Gastrocnemius medialis (tissue), 4 donors: ENCODE results near the gene HNF4A. TPM values are rescaled to one million over a fixed set of nuclear protein-coding genes. Genes with fewer than 3 reads are reported as not detected.

Source experiments
- ATAC-seq, 2 donors: fragments of 150-250 bp; one replicate each; pipeline ENCODE4 v1.9.1; 2016
- DNase-seq, 2 donors: peaks; one replicate each; pipeline ENCODE4 v3.0.0-alpha.2; 2019
- H3K27ac ChIP-seq, 4 donors: fragments of 200-600 bp; sonication (generic); 1 replicate in 1 of 4; 2 replicates in 3 of 4; pipeline ENCODE4 v1.5.1; 2016 to 2018; ENCODE audit warnings: mild to moderate bottlenecking in 2 of 4, moderate library complexity in 1 of 4
- H3K27me3 ChIP-seq, 3 donors: fragments of 200-600 bp; sonication (generic) in 2 of 3; 1 replicate in 1 of 3; 2 replicates in 2 of 3; pipeline versions ENCODE4 v1.5.1 to v1.6.0; 2016 to 2019; ENCODE audit warnings: mild to moderate bottlenecking in 1 of 3, moderate library complexity in 1 of 3
- H3K36me3 ChIP-seq, 2 donors: fragments of 200-600 bp; sonication (generic) in 1 of 2; one replicate each; pipeline ENCODE4 v1.5.1; 2017 to 2018
- H3K4me1 ChIP-seq, 2 donors: fragments of 200-600 bp; sonication (generic) in 1 of 2; one replicate each; pipeline ENCODE4 v1.5.1; 2016 to 2017; ENCODE audit warnings: mild to moderate bottlenecking in 2 of 2
- H3K4me3 ChIP-seq, 4 donors: fragments of 200-600 bp; sonication (generic) in 3 of 4; 1 replicate in 1 of 4; 2 replicates in 3 of 4; pipeline ENCODE4 v1.5.1; 2016 to 2019; ENCODE audit warnings: mild to moderate bottlenecking in 2 of 4
- H3K9me3 ChIP-seq, 3 donors: fragments of 200-600 bp; sonication (generic) in 2 of 3; 1 replicate in 1 of 3; 2 replicates in 2 of 3; pipeline ENCODE4 v1.5.1; 2016 to 2019
- CTCF ChIP-seq, 5 experiments: fragments of 450-650 bp in 3 of 5; fragments of 200-600 bp in 2 of 5; sonication (generic) in 2 of 5; IDR thresholded peaks in 4 of 5; conservative IDR thresholded peaks in 1 of 5; 1 replicate in 4 of 5; 2 replicates in 1 of 5; pipeline ENCODE4 v1.5.1; 2016 to 2019; ENCODE audit warnings: antibody characterized with exemption in 5 of 5, mild to moderate bottlenecking in 3 of 5, moderate library complexity in 3 of 5
- POLR2A ChIP-seq, 2 donors: fragments of 450-650 bp; IDR thresholded peaks; one replicate each; pipeline ENCODE4 v1.6.1; 2017; ENCODE audit warnings: antibody characterized with exemption in 2 of 2, mild to moderate bottlenecking in 2 of 2, moderate library complexity in 2 of 2
- in situ Hi-C, 4 donors: fragments of 200-750 bp; cut with MboI; loops; one replicate each; pipeline versions ENCODE4 v1.15.0 to v1.8.0; 2017; ENCODE audit warnings: low sequenced_read_pairs in 4 of 4
- intact Hi-C: fragments of 100-400 bp; cut with DNase I; formaldehyde crosslinking; loops from one replicate; pipeline ENCODE4 v1.15.1; 2023; ENCODE audit warnings: low total_unique reads
- total RNA-seq, 4 donors: library from RNA; depleted of rRNA; stranded (reverse); fragments of >200 nt; gene quantifications; one replicate each; pipeline versions ENCODE4 v1.1.0 to v1.2.3, GENCODE V29; 2016

Gene HNF4A
- total RNA-seq, 4 donors from 2014 or later = 0.29 to 0.83 (median 0.51) TPM; not detected in 1

- TF ChIP-seq CTCF (IDR thresholded peaks at IDR 0.05 in 4 of 5, conservative IDR thresholded peaks at IDR 0.05 in 1 of 5) (no peak), POLR2A (IDR thresholded peaks at IDR 0.05) (no peak)
- H3K27ac ChIP-seq = no peak overlapping the region
- H3K27me3 ChIP-seq = peaks cover 5 to 13% (median 5%) of the 10 kb centered on the region in 3 donors
- ATAC-seq = no peak
- no peaks in the 10 kb centered on the region for H3K9me3 ChIP-seq
- H3K4me1 ChIP-seq = no peaks in the 10 kb centered on the region
- no peaks in the 10 kb centered on the region for H3K36me3 ChIP-seq
- DNase-seq = no peak
- in situ Hi-C loops (loop anchor here (10.0 to 25.0 kb wide), 6 partner anchors 82 to 352 kb away; no protein-coding TSS in a partner anchor), intact Hi-C loops (loop anchor here (10.0 kb wide), 1 partner anchor 152 kb away; no protein-coding TSS in a partner anchor)
- H3K4me3 ChIP-seq = no peak overlapping the region
These were observed 27.1 kb downstream of the HNF4A start for GRCh38 chr20:44382641-44383040.

- Histone ChIP-seq H3K36me3 (no peaks in the 10 kb centered on the region), H3K9me3 (no peaks in the 10 kb centered on the region), H3K4me1 (no peaks in the 10 kb centered on the region), H3K4me3 (no peak overlapping the region), H3K27me3 (peaks cover 5 to 19% (median 18%) of the 10 kb centered on the region in 3 donors), H3K27ac (no peak overlapping the region)
- in situ Hi-C loops = loop anchor here (5.0 to 25.0 kb wide), 8 partner anchors 78 to 350 kb away; no protein-coding TSS in a partner anchor
- TF ChIP-seq POLR2A (IDR thresholded peaks at IDR 0.05) = no peak
- peak; percentile 57 to 81 (median 67) for TF ChIP-seq CTCF (IDR thresholded peaks at IDR 0.05 in 4 of 5, conservative IDR thresholded peaks at IDR 0.05 in 1 of 5)
- ATAC-seq = peak; percentile 48 to 68
- DNase-seq = peak; percentile 36 to 63
- intact Hi-C loops = loop anchor here (2.0 to 10.0 kb wide), 6 partner anchors 83 to 353 kb away; no protein-coding TSS in a partner anchor
These were observed 29.0 kb downstream of the HNF4A start for GRCh38 chr20:44384423-44385027.

GRCh38 chr20:44388466-44389023 is 33.0 kb downstream of the HNF4A start:
- TF ChIP-seq POLR2A (IDR thresholded peaks at IDR 0.05) (no peak), CTCF (IDR thresholded peaks at IDR 0.05 in 4 of 5, conservative IDR thresholded peaks at IDR 0.05 in 1 of 5) (peak; percentile 58 to 74 (median 63))
- intact Hi-C loops (loop anchor here (5.0 to 10.0 kb wide), 5 partner anchors 79 to 349 kb away; no protein-coding TSS in a partner anchor), in situ Hi-C loops (loop anchor here (5.0 to 25.0 kb wide), 8 partner anchors 74 to 346 kb away; no protein-coding TSS in a partner anchor)

GRCh38 chr20:44389871-44390270 is 34.4 kb downstream of the HNF4A start:
- TF ChIP-seq POLR2A (IDR thresholded peaks at IDR 0.05) (no peak), CTCF (IDR thresholded peaks at IDR 0.05 in 4 of 5, conservative IDR thresholded peaks at IDR 0.05 in 1 of 5) (no peak)
- in situ Hi-C loops = loop anchor here (5.0 to 25.0 kb wide), 8 partner anchors 72 to 345 kb away; no protein-coding TSS in a partner anchor
- DNase-seq (no peak), ATAC-seq (no peak)
- Histone ChIP-seq H3K36me3 (no peaks in the 10 kb centered on the region), H3K27me3 (peaks cover 2 to 19% (median 12%) of the 10 kb centered on the region in 3 donors), H3K9me3 (no peaks in the 10 kb centered on the region), H3K4me1 (no peaks in the 10 kb centered on the region), H3K4me3 (no peak overlapping the region), H3K27ac (no peak overlapping the region)
- intact Hi-C loops = loop anchor here (5.0 to 10.0 kb wide), 5 partner anchors 77 to 347 kb away; no protein-coding TSS in a partner anchor

More at GRCh38 chr20:44388466-44389023, 33.0 kb downstream of the HNF4A start:
- peak; percentile 54 to 73 for ATAC-seq
- Histone ChIP-seq H3K36me3 (no peaks in the 10 kb centered on the region), H3K4me3 (no peak overlapping the region), H3K27ac (no peak overlapping the region), H3K27me3 (peaks cover 2 to 19% (median 12%) of the 10 kb centered on the region in 3 donors), H3K9me3 (no peaks in the 10 kb centered on the region), H3K4me1 (no peaks in the 10 kb centered on the region)
- peak; percentile 22 to 62 for DNase-seq
